ENCODE measurements around the gene CELF5.
"Not testable (repeated sequence)": the region's sequence is repeated elsewhere in the genome, so short reads cannot be mapped to it uniquely, and the experiment has no call there.

The CELF5 gene

DNA sequence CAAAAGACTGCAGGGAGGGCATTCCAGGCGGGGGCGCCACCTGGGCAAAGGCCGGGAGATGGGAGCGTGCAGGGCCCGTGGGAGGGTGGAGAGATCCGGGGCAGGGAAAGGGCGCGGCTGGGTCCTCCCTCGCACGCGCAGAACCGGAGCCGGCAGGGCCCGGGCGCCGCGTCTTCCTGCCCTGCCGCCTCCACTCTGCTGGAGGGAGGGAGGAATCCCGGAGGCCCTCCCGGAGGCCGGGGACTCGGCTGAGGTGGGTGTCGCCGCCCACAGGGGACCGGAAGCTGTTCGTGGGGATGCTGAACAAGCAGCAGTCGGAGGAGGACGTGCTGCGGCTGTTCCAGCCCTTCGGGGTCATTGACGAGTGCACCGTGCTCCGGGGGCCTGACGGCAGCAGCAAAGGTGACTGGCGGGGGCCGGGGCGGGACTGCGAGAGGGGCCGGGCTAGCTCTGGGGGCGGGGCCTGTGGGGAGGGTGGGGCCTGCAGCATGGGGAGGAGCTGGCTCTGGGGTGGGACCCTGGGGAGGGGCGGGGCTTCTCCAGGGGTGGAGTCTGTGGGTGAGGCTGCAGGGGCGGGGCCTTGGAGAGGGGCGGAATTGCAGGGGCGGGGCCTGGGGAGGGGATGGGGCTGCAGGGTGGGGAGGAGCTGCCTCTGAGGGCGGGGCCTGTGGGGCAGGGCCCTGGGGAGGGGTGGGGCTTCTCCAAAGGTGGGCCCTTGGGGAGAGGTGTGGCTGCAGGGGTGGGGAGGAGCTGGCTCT, 51.3 kb downstream of the CELF5 start:
- peak; percentile 96 for DNase-seq

GRCh38 chr19:3276341-3276799, 51.9 kb downstream of the CELF5 start:
- DNase-seq, result peak; percentile 66

DNA sequence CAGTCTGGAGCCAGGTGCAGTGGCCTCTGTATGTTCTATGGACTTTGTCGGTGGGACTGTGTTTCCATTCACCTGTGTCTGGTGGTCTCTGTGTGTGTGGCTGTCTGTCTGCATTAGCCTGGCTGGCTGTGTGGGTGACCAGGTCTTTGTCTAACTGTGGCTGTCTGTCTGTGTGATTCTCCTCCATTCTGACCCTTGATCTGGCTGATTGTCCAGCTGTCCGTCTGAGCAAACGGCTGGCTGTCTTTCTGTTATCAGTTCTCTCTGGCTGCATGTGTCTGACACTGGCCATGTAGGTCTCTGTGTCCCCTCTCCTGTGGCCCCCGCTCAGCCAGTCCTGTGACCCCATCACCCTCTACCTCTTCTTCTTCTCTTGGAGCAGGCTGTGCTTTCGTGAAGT, 53.2 kb downstream of the CELF5 start:
- no peak for DNase-seq

GRCh38 chr19:3278294-3278693, 53.8 kb downstream of the CELF5 start:
- DNase-seq, result no peak

DNA sequence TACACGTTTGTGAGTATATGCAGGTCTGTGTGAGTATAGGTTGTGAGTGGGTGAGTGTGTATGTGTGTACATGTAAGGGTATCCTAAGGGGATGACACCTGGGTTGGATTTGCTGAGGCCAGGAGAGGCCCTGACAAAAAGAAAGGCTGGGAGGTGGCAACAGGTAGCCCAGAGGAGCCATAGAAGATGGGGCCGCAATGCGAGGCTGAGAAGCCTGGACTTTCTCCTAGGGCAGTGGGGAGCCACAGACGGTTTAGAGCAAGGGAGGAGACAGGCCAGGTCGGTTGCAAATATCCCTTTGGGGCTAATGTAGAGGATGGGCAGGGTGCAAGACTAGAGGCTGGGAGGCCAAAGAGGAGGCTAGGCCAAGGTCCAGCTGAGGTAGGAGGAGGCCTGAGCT, 54.3 kb downstream of the CELF5 start:
- DNase-seq, result no peak

DNA sequence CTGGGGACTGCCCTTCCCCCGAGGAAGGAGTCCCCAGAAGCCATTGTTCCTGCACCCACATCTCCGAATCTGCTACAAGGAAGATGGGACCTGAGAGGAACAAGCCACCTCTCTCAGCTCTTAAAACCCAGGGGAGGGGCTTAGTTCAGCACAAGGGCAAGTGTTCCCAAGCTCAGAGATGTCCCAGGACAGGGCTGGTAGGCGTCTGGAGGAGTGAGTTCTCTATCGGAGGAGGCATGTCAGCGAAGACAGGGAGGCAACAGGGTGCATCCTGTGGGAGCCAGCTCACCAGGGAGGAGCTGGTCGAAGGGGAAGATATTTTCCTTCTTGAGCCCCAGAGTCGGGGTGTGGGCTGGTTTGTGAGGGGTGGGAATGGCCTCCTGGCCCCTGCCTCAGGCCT, 54.8 kb downstream of the CELF5 start:
- DNase-seq, result no peak

DNA sequence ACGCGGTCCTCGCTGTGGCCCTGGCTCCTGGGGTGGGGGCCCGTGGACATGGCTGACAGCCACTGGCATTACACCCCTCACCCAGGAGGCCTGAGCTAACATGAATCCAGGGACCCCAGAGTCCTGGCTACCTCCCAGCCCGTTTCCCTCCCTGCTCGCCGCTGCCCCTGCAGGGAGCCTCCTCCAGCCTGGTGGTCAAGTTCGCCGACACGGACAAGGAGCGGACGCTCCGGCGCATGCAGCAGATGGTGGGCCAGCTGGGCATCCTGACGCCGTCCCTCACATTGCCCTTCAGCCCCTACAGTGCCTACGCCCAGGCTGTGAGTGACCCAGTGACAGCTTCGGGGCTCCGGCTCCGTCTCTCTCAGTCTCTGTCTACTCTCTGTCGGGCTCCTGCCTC, 56.6 kb downstream of the CELF5 start:
- no peak for DNase-seq

DNA sequence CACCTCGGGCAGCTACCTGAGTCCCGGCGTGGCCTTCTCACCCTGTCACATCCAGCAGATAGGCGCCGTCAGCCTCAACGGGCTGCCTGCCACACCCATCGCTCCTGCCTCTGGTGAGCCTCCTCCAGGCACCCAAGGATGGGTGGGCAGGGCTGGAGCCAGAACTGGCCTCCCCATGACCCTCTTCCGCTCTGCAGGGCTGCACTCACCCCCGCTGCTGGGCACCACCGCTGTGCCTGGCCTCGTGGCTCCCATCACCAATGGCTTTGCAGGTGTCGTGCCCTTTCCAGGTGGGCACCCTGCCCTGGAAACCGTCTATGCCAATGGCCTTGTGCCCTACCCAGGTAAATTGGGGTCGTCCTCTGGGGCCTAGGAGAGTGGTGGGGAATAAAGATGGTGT, 57.7 kb downstream of the CELF5 start:
- DNase-seq, result no peak

DNA sequence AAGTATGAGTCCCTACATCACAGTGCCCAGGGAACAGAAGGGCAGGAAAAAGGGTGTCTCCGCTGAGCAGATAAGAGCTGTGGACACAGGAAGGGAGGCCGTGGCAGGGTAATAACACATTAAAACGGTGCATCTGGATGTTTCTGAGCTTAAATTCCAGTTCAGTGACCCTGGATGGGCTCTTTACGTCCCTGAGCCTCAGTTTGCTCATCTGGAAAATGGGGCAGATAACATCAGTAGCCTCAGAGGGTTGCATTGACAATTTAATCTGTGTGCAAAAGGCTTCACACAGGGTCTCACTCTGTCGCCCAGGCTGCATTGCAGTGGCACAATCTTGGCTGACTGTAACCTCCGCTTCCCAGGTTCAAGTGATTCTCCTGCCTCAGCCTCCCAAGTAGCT, 58.1 kb downstream of the CELF5 start:
- no peak for DNase-seq

DNA sequence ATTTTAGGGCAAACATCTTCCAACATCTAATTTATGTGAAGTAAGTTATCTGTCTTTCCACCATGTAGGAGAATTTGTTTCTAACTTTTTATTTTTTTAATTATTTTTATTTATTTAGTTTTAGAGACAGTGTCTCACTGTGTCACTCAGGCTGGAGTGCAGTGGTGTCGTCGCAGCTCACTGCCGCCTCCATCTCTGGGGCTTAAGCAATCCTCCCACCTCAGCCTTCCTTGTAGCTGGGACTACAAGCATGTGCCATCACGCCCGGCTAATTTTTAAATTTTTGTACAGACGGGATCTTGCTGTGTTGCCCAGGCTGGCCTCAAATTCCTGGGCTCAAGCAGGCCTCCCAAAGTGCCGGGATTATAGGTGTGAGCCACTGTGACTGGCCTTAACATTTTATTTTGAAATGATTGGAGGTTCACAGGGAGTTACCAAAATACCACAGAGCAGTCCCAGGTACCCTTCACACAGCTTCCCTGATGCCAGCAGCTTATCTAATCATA, 58.8 kb downstream of the CELF5 start:
- DNase-seq, result no peak

GRCh38 chr19:3283886-3284657, 59.6 kb downstream of the CELF5 start:
- DNase-seq, result no peak

DNA sequence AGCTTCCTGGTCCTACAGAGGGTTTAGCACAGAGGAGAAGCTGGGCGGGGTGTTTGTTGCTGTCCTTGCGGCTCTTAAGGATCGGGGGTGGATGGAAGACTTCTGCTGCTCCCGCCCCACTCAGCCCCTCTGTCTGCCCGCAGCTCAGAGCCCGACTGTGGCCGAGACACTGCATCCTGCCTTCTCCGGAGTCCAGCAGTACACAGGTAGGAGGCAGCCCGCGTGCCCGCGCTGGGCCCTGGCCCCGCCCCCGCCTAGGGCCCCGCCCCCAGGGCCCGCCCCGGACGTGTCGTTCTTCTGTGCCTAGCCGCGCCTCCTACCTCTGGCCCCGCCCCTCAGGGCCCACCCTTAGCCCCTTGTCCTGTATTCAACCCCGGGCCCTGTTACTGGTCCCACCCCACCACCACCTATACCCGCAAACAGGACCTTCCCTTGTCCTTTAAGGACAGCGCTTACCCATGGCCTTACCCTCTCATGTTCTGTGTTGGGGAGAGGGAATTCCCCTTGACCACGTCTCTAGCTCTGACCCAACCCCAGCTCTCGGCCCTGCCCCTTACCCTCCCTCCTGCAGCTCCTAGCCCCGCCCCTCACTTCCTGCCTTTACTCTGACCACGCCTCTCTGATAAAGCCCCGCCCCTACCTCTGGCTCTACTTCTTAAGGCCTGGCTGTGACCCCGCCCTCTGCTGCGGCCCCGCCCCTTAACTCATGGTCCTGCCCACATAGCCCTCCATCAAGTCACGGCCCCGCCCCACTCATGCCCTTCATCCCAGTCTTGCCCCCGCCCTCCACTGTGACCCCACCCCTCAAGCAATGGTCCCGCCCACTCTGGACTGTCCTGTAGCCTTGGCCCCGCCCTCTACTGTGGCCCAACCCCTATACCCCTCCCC, 60.5 kb downstream of the CELF5 start:
- DNase-seq, result peak; percentile 70

- peak; percentile 70 for DNase-seq
Measured at GRCh38 chr19:3285647-3286176, 61.3 kb downstream of the CELF5 start.

DNA sequence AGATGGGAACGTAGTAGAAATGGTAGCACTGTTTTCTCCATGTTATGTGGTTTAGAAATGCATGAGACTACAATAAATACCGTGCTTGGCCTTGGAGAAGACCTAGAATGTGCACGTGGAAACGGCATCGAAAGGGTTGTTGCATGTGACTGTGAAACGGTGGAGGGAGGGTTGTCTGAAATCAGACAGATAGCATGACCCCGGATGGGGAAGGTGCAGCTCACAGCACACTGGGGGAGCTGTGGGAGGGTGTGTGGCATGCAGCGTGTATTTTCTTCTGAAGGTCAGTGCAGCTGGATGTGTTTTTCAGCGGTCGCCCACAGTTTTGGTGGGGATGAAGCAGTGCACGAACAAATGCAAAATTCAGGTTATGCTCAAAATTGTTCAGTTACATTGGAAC, 63.4 kb downstream of the CELF5 start:
- DNase-seq, result no peak

DNA sequence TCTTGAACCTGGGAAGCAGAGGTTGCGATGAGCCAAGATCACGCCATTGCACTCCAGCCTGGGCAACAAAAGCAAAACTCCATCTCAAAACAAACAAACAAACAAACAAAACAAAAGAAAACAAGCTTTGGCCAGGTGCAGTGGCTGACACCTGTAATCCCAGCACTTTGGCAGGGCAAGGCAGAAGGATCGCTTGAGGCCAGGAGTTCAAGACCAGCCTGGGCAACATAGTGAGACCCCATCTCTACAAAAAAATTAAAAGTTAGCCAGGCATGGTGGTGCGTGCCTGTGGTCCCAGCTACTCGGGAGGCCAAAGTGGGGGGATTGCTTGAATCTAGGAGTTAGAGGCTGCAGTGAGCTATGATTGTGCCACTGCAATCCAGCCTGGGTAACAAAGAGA, 64.0 kb downstream of the CELF5 start:
- not testable (repeated sequence) for DNase-seq

- no peak for DNase-seq
Measured at GRCh38 chr19:3289971-3290569, 65.6 kb downstream of the CELF5 start.

- DNase-seq, result not testable (repeated sequence)
Measured at GRCh38 chr19:3290858-3291257, 66.4 kb downstream of the CELF5 start.

GRCh38 chr19:3291644-3292043, 67.2 kb downstream of the CELF5 start:
- DNase-seq, result no peak

DNA sequence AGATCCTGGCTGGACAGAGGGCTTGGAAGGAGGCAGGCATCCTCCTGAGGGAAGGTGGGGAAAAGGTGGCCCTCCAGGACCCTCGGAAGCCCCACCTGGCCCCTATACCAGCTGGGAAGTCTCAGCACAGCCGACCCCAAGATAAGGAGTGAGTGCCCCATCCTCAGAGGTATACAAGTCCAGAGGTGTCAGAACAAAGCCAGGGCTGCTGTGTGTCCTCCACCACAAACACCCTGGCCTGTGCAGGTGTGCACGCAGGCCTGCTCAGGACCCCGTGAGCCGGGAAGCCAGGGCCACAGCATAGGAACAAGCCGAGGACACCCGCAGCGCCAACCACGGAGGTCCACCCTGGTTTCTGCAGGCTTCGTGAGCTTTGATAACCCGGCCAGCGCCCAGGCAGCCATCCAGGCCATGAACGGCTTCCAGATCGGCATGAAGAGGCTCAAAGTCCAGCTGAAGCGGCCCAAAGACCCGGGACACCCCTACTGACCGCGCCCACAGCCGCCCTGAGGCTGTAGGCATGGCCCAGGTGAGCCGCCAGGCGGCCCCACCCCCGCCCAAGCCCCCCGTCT, 68.6 kb downstream of the CELF5 start:
- no peak for DNase-seq

DNA sequence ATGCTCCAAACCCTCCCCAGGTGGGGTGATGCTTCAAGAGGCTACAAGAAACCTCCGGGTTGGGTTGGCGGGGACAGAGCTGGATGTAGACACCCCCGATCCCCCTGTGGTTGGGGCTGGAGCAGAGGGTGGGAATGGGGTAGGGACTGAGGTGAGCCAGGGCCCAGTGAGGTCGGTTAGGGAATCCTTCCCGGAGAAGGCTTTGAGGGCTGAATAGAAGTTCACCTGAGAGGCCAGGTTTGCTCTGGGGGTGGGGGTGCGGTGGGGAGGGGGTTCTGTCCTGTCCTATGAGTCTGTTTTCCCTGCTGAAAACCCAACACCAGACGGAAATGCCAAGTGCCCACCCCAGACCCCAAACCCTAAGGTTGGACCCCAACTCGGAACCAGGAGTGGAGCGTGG, 69.1 kb downstream of the CELF5 start:
- no peak for DNase-seq

DNA sequence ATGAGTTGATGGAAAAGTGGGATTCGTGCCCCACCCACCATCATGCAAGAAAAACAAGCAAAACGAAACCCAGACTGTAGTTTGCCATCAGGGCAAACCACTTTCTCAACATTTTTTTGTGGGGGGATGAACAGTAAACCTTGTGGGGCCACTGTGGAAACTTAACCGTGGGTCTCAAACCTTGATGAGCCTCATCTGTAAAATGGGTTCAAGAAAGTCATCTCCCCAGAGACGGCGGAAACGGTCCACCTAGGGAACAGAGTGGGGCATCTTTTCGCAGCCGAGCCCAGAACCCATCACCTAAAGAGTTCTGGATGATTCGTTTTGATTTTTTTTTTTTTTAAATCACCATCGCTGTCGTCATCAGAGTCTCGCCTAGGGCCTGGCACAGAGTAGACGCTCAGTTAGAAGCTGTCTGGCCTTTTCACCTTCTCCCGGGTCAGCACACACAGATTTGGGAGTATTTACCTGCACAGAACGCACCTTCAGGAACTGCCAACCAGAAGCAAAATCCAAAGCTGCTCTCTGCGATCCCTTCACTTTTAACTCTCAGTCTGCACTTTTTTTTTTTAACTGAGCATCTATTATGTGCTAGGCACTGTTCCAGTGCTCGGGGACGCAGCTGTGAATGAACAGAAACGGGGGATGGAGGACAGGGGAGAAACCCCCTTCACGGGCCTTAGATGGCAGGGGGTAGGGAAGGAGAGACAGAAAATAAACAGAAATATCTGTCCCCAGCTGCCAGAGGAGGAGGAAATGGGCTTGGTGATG, 69.8 kb downstream of the CELF5 start:
- DNase-seq, result no peak

Data from effector CD8-positive, alpha-beta T cell (primary cell).